HepG2 (cell line): Measurements from ENCODE around the gene BTBD3.

ENCODE experiments used
- GABPA ChIP-seq, 2 experiments: IDR thresholded peaks; 2 replicates each; pipeline ENCODE4 v1.6.1; 2011 to 2016; ENCODE audit warnings: low read depth in 2 of 2, low read length in 1 of 2, missing biosample characterization in 1 of 2, missing genetic modification characterization in 1 of 2
- POLR2A ChIP-seq, 2 experiments: IDR thresholded peaks; 2 replicates each; pipeline ENCODE4 v1.6.1; 2011; ENCODE audit warnings: low read depth in 2 of 2, low read length in 2 of 2, mild to moderate bottlenecking in 1 of 2, moderate library complexity in 1 of 2; ENCODE audit not compliant: insufficient read depth in 1 of 2

DNA sequence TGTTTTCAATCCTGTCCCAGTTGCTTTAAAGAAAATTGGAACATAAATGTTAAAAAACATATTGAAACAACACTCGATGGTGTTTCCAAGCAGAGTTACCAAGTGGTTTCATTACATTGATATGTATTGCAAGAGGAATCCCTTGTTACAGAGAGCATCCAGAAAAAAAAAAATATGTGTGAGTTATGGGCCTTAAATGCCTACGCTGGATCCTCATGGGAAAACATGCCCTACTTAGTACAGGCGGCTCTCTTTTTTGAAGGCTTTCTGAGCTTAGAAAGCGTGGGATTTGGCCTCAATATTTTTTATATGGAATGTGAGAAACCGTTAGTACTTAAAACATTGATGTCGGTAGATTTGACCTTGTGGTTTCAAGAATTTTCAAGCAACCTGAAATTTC lies 26.1 kb downstream of the BTBD3 start:
- TF ChIP-seq POLR2A (IDR thresholded peaks at IDR 0.05; ENCODE audit: insufficient read depth in 1 of 2, low read depth in 2 of 2, low read length in 2 of 2): no peak
- no peak for TF ChIP-seq GABPA (IDR thresholded peaks at IDR 0.05; ENCODE audit: low read depth, low read length)
- no peak for TF ChIP-seq GABPA (CRISPR knock-in tag; IDR thresholded peaks at IDR 0.05; ENCODE audit: low read depth)
